NCI-H187 treated with DMSO at 0.1 percent for 48 hours (cell line): Measurements from ENCODE around the gene AMN.
"Not testable (repeated sequence)": the region's sequence is repeated elsewhere in the genome, so short reads cannot be mapped to it uniquely, and the experiment has no call there.

ENCODE experiments used
- DNase-seq: peaks from one replicate; lab custom pipeline; 2025; lab: John Stamatoyannopoulos, UW

AMN gene

DNA sequence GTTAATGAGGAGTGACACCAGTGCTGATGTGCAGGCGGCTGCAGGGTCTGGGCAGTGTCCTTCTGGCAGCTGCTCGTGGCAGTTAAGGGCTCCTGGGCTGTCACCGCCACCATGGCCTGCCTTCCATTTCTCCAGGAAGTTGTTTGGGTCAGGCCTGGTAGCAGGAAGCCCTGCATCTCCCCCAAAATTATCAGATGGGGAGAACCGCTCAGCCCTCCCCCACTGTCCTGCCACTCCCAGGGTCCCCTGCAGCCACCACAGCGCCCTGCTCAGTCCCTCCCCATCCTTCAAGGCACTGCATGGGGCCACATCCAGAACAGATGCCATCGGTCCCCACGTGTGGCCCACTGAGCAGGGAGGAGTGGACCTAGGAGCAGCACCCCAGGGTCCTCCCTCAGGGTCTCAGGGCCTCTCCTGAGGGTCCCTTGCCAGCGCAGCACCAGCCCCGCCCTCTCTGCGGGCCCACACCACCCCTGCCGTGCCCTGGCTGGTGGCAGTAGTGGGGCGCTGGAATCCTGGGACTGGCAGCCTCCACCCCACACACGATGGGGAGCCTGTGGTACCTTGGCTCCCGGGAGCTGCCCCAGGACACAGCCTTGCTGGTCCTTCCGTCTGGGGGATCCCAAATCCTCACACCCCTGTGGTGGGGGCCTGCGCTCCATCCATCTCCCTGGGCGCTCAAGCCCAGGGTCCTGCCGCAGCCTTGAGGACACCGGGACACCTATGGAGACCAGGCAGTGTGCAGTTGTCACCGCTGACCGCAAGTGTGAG, 10.3 kb upstream of the AMN start:
- DNase-seq = no peak

GRCh38 chr14:102913341-102914211, 8.9 kb upstream of the AMN start:
- DNase-seq = no peak

DNA sequence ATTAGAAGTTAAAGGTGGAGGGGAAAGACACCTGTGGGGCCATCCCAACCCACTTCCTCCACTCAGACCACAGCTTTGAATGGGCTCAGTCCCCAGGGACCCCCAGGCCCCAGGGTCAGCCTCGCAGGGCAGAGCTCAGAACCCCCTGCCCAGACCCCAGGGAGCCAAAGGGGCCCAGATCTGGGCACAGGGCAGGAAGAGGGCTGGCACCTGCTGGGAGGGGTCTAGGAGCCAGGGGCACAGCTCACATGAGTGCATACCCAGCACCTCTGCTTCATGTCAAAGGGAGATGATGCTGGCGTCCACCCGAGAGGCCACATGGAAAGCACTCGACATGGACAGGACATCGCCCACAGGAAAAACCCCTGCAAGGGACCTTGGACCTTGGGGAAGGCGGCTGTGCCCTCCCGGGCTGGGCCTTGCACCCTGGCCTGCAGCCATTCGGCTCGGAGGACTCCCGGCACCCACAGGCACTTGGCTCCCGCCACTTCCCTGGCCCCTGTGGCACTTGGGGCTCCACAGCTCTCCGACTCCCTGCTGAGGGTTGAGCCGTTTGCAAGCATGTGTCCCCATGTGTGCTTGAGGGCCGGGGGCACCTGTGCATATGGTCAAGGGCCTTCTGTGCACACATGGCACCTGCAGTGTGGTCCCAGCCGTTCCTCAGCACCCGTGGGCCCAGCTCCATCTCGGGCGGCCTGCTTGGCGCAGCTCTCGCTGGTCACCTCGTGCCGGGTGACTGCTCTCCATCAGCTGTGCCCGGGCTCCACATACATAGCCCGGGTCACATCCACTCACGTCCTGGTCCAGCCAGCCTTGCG, 7.8 kb upstream of the AMN start:
- DNase-seq = no peak

GRCh38 chr14:102915292-102916110, 7.0 kb upstream of the AMN start:
- DNase-seq = no peak

- DNase-seq = no peak
Observed at GRCh38 chr14:102916347-102917055, 6.0 kb upstream of the AMN start.

- DNase-seq = no peak
Observed at GRCh38 chr14:102917056-102917385, 5.4 kb upstream of the AMN start.

GRCh38 chr14:102917469-102918211, 4.8 kb upstream of the AMN start:
- no peak for DNase-seq

DNA sequence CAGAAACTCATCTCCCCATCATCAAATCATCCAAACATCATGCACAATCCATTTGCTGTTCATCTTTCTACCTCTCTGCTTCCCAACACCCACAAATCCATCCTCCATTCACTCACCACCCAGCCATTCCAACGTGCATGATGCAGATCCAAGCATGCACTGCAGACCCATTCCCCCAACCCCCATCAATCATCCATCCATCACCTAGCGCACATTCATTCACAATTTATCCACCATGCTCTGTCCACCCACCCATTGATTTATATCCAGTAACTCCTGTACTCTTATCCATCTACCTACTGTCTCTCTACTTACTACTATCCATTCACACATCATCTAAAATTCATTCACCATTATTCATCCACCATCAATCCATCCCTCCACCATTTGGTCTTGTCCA, 4.0 kb upstream of the AMN start:
- no peak for DNase-seq

DNA sequence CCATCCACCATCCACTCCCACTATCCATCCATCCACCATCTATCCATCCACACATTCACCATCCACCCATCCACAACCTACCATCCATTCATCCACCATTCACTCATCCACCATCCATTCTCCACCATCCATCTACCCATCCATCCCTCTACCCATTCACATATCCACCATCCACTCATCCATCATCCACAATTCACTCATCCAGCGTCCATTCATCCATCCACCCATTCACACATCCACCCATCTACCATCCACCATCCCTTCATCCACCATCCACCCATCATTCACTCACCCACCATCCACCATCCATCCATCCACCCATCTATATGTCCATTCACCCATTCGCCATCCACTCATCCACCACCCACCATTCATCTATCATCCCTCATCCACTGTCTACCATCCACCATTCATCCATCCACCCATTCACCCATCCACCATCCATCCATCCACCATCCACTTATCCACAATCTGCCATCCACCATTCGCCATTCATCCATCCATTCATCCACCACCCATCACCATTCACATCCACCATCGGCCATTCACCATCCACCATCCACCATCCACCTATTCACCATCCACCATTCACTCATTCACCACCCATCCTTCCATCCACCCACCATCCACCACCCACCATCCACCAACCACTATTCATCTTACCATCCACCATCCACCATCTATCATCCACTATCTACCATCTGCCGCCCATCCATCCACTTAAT, 2.0 kb upstream of the AMN start:
- DNase-seq = no peak

GRCh38 chr14:102920998-102921304, 1.5 kb upstream of the AMN start:
- DNase-seq = no peak

- DNase-seq = no peak
Observed at GRCh38 chr14:102923201-102923924, 900 bp downstream of the AMN start.

DNA sequence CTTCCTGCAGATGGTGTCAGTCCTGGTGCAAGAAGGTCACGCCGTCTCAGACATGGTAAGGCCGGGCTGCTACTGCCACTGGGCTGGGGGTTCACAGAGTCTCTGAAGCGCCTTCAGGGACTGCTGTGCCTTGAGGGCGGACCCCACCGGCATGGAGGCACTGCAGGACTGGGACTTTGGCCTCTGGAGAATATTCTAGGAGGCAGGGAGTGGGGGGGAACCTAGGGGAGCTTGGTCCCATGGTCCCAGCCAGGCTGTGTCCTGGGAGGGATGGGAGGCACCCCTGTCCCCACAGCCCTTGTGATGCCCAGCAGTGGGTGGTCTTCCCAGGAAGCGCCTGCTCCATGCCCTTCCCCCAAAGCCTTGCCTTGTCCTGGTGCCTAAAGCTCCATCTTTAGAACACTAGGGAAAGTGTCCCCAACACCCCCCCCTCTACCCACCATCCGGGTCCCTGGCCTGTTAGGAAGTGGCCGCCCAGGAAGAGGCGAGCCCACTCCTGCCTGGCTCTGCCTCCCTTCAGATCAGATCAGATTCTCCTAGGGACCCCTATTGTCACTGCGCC, 1.5 kb downstream of the AMN start:
- DNase-seq = no peak

GRCh38 chr14:102924632-102925588, 2.4 kb downstream of the AMN start:
- DNase-seq = no peak

DNA sequence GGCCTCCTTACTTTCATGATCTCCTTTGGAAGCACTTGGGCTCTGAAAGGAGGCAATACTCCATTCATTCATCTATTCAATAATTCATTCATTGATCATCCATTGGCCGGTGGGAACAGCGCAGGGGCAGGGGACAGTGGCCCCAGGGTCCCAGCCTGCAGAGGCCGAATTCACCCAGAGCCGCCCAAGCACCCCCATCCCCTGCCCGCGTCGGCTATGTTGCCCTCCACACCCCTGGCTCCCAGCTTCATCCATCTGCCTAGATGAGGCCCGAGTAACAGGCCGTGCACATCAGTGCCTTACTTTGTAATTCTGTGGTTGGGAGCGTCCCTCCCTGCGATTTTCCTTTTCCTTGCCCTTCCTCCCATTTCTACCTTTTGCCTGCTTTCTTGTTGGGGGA, 3.2 kb downstream of the AMN start:
- no peak for DNase-seq

DNA sequence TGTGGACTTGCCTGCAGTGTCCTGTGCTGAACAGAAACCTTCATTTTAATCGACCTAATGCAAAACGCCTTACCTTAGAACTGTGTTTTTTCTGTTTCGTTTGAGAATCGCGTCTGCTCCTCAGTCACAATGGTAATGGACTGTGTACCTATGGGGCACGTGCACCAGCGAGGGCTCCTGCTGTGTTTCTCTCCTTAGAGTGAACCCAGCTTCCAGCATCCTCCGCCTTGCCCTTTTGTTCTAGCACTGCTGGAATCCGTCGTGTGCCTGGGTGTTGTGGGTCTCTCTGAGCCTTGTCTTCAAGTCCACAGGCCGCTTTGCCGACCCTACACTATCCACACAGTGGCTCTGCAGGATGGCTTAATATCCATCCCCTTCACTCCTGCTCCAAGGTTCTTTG, 3.6 kb downstream of the AMN start:
- no peak for DNase-seq

- not testable (repeated sequence) for DNase-seq
Observed at GRCh38 chr14:102926840-102927239, 4.4 kb downstream of the AMN start.

DNA sequence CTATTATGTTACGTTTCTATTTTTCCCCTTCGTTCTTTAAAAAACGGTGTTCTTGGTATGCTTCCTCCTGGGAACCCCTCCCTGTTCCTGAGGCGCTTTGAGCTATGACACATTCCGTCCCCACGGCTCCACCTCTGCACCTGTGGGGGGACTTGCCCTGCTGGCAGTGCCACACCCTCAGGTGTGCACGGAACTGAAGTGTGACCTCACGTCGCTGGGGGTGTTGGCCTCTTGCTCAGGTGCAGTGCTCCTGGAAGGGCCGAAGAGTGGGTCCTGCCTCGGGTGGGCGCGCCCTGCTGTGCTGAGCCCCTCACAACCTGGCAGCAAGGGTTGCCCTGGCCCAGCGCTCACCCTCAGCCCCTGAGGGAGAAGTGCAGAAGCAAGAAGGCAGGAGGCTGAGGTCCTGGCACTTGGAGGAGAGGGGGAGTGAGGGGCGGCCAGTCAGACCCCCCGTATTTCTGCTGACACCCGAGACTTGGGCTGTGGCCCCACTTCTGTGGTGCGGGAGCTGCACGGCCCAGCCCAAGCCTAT, 4.9 kb downstream of the AMN start:
- DNase-seq = no peak
